ENCODE measurements around the gene SBK1.

DNA sequence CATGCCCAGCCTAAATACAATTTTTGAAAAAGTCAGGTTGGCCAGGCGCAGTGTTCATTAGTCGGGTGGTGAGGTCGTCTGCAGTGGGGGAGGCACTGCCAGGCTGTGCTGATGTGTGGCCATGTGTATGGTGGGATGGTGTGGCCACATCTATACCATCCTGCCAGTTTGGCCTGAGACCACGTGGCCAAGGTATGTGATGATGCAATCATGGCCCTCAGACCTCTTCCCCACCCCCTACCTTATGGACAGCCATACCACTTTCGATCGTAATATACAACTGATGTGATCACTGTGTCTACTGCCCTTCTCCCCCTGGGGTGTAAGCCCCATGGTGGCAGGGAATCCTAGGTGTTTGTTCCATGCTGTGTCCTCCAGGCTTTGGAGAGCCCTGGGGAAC is 23.7 kb downstream of the SBK1 start:
- TF ChIP-seq, protein P1, sequence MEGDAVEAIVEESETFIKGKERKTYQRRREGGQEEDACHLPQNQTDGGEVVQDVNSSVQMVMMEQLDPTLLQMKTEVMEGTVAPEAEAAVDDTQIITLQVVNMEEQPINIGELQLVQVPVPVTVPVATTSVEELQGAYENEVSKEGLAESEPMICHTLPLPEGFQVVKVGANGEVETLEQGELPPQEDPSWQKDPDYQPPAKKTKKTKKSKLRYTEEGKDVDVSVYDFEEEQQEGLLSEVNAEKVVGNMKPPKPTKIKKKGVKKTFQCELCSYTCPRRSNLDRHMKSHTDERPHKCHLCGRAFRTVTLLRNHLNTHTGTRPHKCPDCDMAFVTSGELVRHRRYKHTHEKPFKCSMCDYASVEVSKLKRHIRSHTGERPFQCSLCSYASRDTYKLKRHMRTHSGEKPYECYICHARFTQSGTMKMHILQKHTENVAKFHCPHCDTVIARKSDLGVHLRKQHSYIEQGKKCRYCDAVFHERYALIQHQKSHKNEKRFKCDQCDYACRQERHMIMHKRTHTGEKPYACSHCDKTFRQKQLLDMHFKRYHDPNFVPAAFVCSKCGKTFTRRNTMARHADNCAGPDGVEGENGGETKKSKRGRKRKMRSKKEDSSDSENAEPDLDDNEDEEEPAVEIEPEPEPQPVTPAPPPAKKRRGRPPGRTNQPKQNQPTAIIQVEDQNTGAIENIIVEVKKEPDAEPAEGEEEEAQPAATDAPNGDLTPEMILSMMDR (IDR thresholded peaks at IDR 0.05) = no peak
- no peak for TF ChIP-seq ZFX (IDR thresholded peaks at IDR 0.05; ENCODE audit: borderline replicate concordance)

Measured in 22Rv1 (cell line).